NB4 (cell line): ENCODE data around the gene PPP2R5D.

ENCODE experiments used
- DNase-seq: peaks from one replicate; pipeline ENCODE4 v3.0.0; 2010; ENCODE audit warnings: low read depth
- H3K4me3 ChIP-seq: one replicate; pipeline ENCODE4 v1.5.1; 2011; ENCODE audit warnings: mild to moderate bottlenecking, low read depth, low read length, moderate library complexity
- CTCF ChIP-seq: IDR thresholded peaks from one replicate; pipeline ENCODE4 v1.5.1; 2012; ENCODE audit warnings: low read depth, low read length
- MAX ChIP-seq: IDR thresholded peaks from 2 replicates; pipeline ENCODE4 v1.6.1; 2011; ENCODE audit warnings: low read depth, low read length
- MYC ChIP-seq: IDR thresholded peaks from 2 replicates; pipeline ENCODE4 v1.6.1; 2011; ENCODE audit warnings: low read depth, low read length
- POLR2A ChIP-seq: IDR thresholded peaks from 2 replicates; pipeline ENCODE4 v1.6.1; 2011; ENCODE audit warnings: mild to moderate bottlenecking; ENCODE audit not compliant: insufficient read length; ENCODE audit errors: extremely low read depth

The PPP2R5D gene

GRCh38 chr6:43029120-43029519, 44.8 kb downstream of the PPP2R5D start:
- DNase-seq, result no peak
- TF ChIP-seq MAX (no peak), CTCF (no peak), MYC (no peak), POLR2A (no peak)

GRCh38 chr6:43032326-43032725, 48.0 kb downstream of the PPP2R5D start:
- TF ChIP-seq CTCF (no peak), MAX (no peak), POLR2A (no peak), MYC (no peak)
- no peak overlapping the region for H3K4me3 ChIP-seq
- no peak for DNase-seq

More at GRCh38 chr6:43029120-43029519, 44.8 kb downstream of the PPP2R5D start:
- H3K4me3 ChIP-seq, result no peak overlapping the region

- no peak for DNase-seq
- no peak for TF ChIP-seq CTCF
- TF ChIP-seq POLR2A, result no peak
- TF ChIP-seq MAX, result no peak
- no peak for TF ChIP-seq MYC
- H3K4me3 ChIP-seq, result no peak overlapping the region
Measured at GRCh38 chr6:43033496-43034189, 49.3 kb downstream of the PPP2R5D start.

GRCh38 chr6:43034190-43034525, 49.8 kb downstream of the PPP2R5D start:
- no peak overlapping the region for H3K4me3 ChIP-seq
- no peak for DNase-seq
- TF ChIP-seq CTCF (no peak), POLR2A (no peak)

- TF ChIP-seq CTCF (no peak), MAX (no peak), POLR2A (no peak)
- no peak for DNase-seq
- no peak overlapping the region for H3K4me3 ChIP-seq
Measured at GRCh38 chr6:43035495-43036194, 51.3 kb downstream of the PPP2R5D start.

- TF ChIP-seq MYC (no peak), CTCF (no peak), MAX (no peak), POLR2A (no peak)
- no peak for DNase-seq
Measured at GRCh38 chr6:43036712-43037111, 52.3 kb downstream of the PPP2R5D start.

More at GRCh38 chr6:43036712-43037111, 52.3 kb downstream of the PPP2R5D start:
- no peak overlapping the region for H3K4me3 ChIP-seq
